Mesendoderm (in vitro differentiated cells): ENCODE results near the gene MVB12B.
A peak's percentile ranks its signal among the peaks of the same experiment; 100 is the strongest.

Experiments used
- DNase-seq: peaks from one replicate; pipeline ENCODE4 v3.0.0; 2013
- H2AK5ac ChIP-seq: 2 replicates; pipeline ENCODE4 v1.6.1; 2013; ENCODE audit warnings: low read length, inconsistent platforms
- H2BK120ac ChIP-seq: 2 replicates; pipeline ENCODE4 v1.6.1; 2013; ENCODE audit warnings: low read depth, mild to moderate bottlenecking, low read length, moderate library complexity, mixed read lengths
- H2BK15ac ChIP-seq: replicated peaks from 2 replicates; pipeline ENCODE4 v1.6.1; 2013; ENCODE audit warnings: low read depth, mild to moderate bottlenecking, moderate library complexity
- H2BK5ac ChIP-seq: 2 replicates; pipeline ENCODE4 v1.6.1; 2013; ENCODE audit warnings: low read length, inconsistent platforms
- H3K18ac ChIP-seq: 2 replicates; pipeline ENCODE4 v1.6.1; 2013; ENCODE audit warnings: mild to moderate bottlenecking, low read length, mixed read lengths
- H3K23ac ChIP-seq: one replicate; pipeline ENCODE4 v1.6.1; 2013; ENCODE audit warnings: low read length
- H3K27ac ChIP-seq: 2 replicates; pipeline ENCODE4 v1.5.1; 2013; ENCODE audit warnings: low read depth, mild to moderate bottlenecking, inconsistent platforms, low read length, moderate library complexity
- H3K27me3 ChIP-seq: 2 replicates; pipeline ENCODE4 v1.6.1; 2013; ENCODE audit warnings: low read length, control low read depth, mild to moderate bottlenecking, inconsistent platforms; ENCODE audit not compliant: insufficient read depth, poor library complexity
- H3K36me3 ChIP-seq: 2 replicates; pipeline ENCODE4 v1.6.1; 2013; ENCODE audit warnings: low read length, inconsistent platforms; ENCODE audit not compliant: control insufficient read depth, insufficient read depth
- H3K4ac ChIP-seq: one replicate; pipeline ENCODE4 v1.6.1; 2013; ENCODE audit warnings: low read depth, mild to moderate bottlenecking, low read length, moderate library complexity
- H3K4me1 ChIP-seq: 2 replicates; pipeline ENCODE4 v1.6.1; 2013; ENCODE audit warnings: low read depth, low read length, inconsistent platforms; ENCODE audit not compliant: control insufficient read depth
- H3K4me2 ChIP-seq: 2 replicates; pipeline ENCODE4 v1.6.1; 2013; ENCODE audit warnings: low read length
- H3K4me3 ChIP-seq: 2 replicates; pipeline ENCODE4 v1.5.1; 2013; ENCODE audit warnings: mild to moderate bottlenecking, low read length
- H3K56ac ChIP-seq: one replicate; pipeline ENCODE4 v1.6.1; 2013; ENCODE audit warnings: low read length
- H3K79me1 ChIP-seq: 2 replicates; pipeline ENCODE4 v1.6.1; 2013; ENCODE audit warnings: low read length, inconsistent platforms
- H3K79me2 ChIP-seq: 2 replicates; pipeline ENCODE4 v1.6.1; 2013; ENCODE audit warnings: mild to moderate bottlenecking, low read length; ENCODE audit not compliant: control insufficient read depth, insufficient read depth
- H3K9ac ChIP-seq: 2 replicates; pipeline ENCODE4 v1.6.1; 2013; ENCODE audit warnings: low read length, inconsistent platforms
- H4K5ac ChIP-seq: one replicate; pipeline ENCODE4 v1.6.1; 2013; ENCODE audit warnings: low read length
- H4K8ac ChIP-seq: one replicate; pipeline ENCODE4 v1.6.1; 2013; ENCODE audit warnings: low read depth, mild to moderate bottlenecking, control low read depth, low read length, moderate library complexity
- WGBS: extraction: QIAGEN DNeasy Blood & Tissue Kit; methylation state at CpG from one replicate; pipeline ENCODE4 v1.1.7; 2013; ENCODE audit warnings: low lambda C conversion rate, missing lambda C conversion rate; ENCODE audit not compliant: insufficient coverage; ENCODE audit errors: extremely low coverage; 5-methylcytosine and 5-hydroxymethylcytosine counted together

MVB12B gene

GRCh38 chr9:126386088-126386487 lies 59.5 kb downstream of the MVB12B start:
- no peak overlapping the region for H3K27ac ChIP-seq
- H2BK5ac ChIP-seq, result no peak overlapping the region
- DNase-seq, result peak; percentile 62

DNA sequence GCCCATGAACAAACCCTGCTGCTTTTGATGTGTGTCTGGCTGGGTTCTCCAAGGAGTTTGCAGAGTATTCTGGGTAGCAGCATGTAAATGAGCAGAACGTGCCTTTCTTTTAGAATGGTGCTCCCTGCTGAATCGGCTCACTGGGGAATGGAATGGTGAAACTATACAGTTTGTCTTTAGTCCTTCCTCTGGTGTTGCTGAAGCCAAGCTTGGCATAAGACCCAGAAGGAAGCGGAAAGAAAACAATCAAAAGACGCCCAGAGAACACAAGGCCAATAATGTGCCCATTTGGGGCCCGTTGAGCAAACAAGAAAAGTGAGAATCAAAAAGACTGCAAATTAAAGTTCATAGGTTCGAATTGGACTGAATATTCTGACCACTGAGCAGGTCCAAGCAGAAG lies 60.1 kb downstream of the MVB12B start:
- Histone ChIP-seq H3K79me1 (no peaks in the 10 kb centered on the region), H3K36me3 (no peaks in the 10 kb centered on the region), H3K4me2 (no peak overlapping the region), H3K4me1 (no peaks in the 10 kb centered on the region), H2BK5ac (no peak overlapping the region), H2BK15ac (no peak overlapping the region), H3K56ac (no peak overlapping the region), H3K79me2 (no peaks in the 10 kb centered on the region), H4K8ac (no peak overlapping the region), H3K4me3 (no peak overlapping the region), H3K27ac (no peak overlapping the region), H3K23ac (no peak overlapping the region), H4K5ac (no peak overlapping the region), H3K27me3 (no peaks in the 10 kb centered on the region), H2AK5ac (no peak overlapping the region), H3K9ac (no peak overlapping the region), H2BK120ac (no peak overlapping the region), H3K18ac (no peak overlapping the region), H3K4ac (no peak overlapping the region)
- WGBS, result no CpG with 5 or more reads among the region's 6 CpGs
- DNase-seq, result no peak

More at GRCh38 chr9:126386088-126386487, 59.5 kb downstream of the MVB12B start:
- Histone ChIP-seq H3K4ac (no peak overlapping the region), H4K5ac (no peak overlapping the region), H3K27me3 (no peaks in the 10 kb centered on the region), H3K79me1 (no peaks in the 10 kb centered on the region), H3K4me1 (no peaks in the 10 kb centered on the region), H2AK5ac (no peak overlapping the region), H3K18ac (no peak overlapping the region), H2BK120ac (no peak overlapping the region), H3K4me2 (no peak overlapping the region), H3K9ac (no peak overlapping the region), H3K23ac (no peak overlapping the region), H3K56ac (no peak overlapping the region), H3K4me3 (no peak overlapping the region), H4K8ac (no peak overlapping the region), H2BK15ac (no peak overlapping the region), H3K79me2 (no peaks in the 10 kb centered on the region), H3K36me3 (no peaks in the 10 kb centered on the region)
- WGBS, result no CpG with 5 or more reads among the region's 5 CpGs

- H3K27me3 ChIP-seq, result no peaks in the 10 kb centered on the region
- no peak overlapping the region for H3K23ac ChIP-seq
- H3K18ac ChIP-seq, result no peak overlapping the region
- no peak overlapping the region for H2AK5ac ChIP-seq
- H2BK5ac ChIP-seq, result no peak overlapping the region
- WGBS, result no CpG with 5 or more reads among the region's 8 CpGs
- H3K56ac ChIP-seq, result no peak overlapping the region
- H3K79me2 ChIP-seq, result no peaks in the 10 kb centered on the region
- H3K79me1 ChIP-seq, result no peaks in the 10 kb centered on the region
- H3K4me1 ChIP-seq, result no peaks in the 10 kb centered on the region
- H3K4ac ChIP-seq, result no peak overlapping the region
- no peak overlapping the region for H3K4me2 ChIP-seq
- no peak overlapping the region for H4K8ac ChIP-seq
- no peak for DNase-seq
- H3K27ac ChIP-seq, result no peak overlapping the region
- H2BK15ac ChIP-seq, result no peak overlapping the region
- H3K9ac ChIP-seq, result no peak overlapping the region
- H3K36me3 ChIP-seq, result no peaks in the 10 kb centered on the region
- H4K5ac ChIP-seq, result no peak overlapping the region
- H2BK120ac ChIP-seq, result no peak overlapping the region
- no peak overlapping the region for H3K4me3 ChIP-seq
These were observed 62.5 kb downstream of the MVB12B start for GRCh38 chr9:126388964-126389708.

DNA sequence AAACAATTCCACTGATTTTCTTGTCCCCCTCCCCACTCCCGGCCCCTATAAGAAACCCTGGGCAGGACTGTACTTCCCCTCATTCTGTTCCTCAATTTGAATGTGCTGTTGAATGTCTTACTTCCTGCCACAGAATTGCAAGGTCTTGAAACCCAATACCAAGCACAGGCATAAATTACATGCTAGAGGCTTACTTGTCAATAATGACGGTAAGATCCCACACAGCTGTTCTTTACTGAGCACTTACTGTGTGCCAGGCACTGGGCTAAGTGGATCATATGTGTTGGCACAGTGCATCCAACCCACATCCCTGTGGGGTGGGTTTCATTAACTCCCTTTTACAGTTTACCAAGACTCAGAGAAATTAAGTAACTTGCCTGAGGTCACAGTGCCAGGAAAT lies 63.4 kb downstream of the MVB12B start:
- no peak for DNase-seq
- WGBS, result no CpG with 5 or more reads among the region's 2 CpGs

GRCh38 chr9:126390923-126391322 lies 64.3 kb downstream of the MVB12B start:
- Histone ChIP-seq H3K4me1 (no peaks in the 10 kb centered on the region), H3K79me2 (no peaks in the 10 kb centered on the region), H2BK120ac (no peak overlapping the region), H4K8ac (no peak overlapping the region), H2AK5ac (no peak overlapping the region), H2BK5ac (no peak overlapping the region), H3K27me3 (no peaks in the 10 kb centered on the region), H3K36me3 (no peaks in the 10 kb centered on the region), H2BK15ac (no peak overlapping the region), H3K56ac (no peak overlapping the region), H4K5ac (no peak overlapping the region), H3K9ac (no peak overlapping the region), H3K27ac (no peak overlapping the region), H3K4me2 (no peak overlapping the region), H3K23ac (no peak overlapping the region), H3K79me1 (no peaks in the 10 kb centered on the region), H3K18ac (no peak overlapping the region), H3K4ac (no peak overlapping the region), H3K4me3 (no peak overlapping the region)
- DNase-seq, result no peak
- no CpG with 5 or more reads among the region's 9 CpGs for WGBS

More for the DNA sequence above, 63.4 kb downstream of the MVB12B start:
- Histone ChIP-seq H3K23ac (no peak overlapping the region), H2AK5ac (no peak overlapping the region), H3K27ac (no peak overlapping the region), H4K8ac (no peak overlapping the region), H4K5ac (no peak overlapping the region), H2BK15ac (no peak overlapping the region), H3K79me2 (no peaks in the 10 kb centered on the region), H3K27me3 (no peaks in the 10 kb centered on the region), H3K18ac (no peak overlapping the region), H3K4ac (no peak overlapping the region), H3K4me3 (no peak overlapping the region), H3K36me3 (no peaks in the 10 kb centered on the region), H3K4me2 (no peak overlapping the region), H3K9ac (no peak overlapping the region), H3K4me1 (no peaks in the 10 kb centered on the region), H3K56ac (no peak overlapping the region), H2BK5ac (no peak overlapping the region), H2BK120ac (no peak overlapping the region), H3K79me1 (no peaks in the 10 kb centered on the region)
